GM19395 (cell line): Measurements from ENCODE around the gene MYO18B.
"Not testable (repeated sequence)": the region's sequence is repeated elsewhere in the genome, so short reads cannot be mapped to it uniquely, and the experiment has no call there.

Experiments used
- ATAC-seq: cut with Tn5 transposase; IDR thresholded peaks from one replicate; pipeline ENCODE4 v1.9.1; 2021; ENCODE audit warnings: mild to moderate bottlenecking, moderate library complexity; ENCODE audit not compliant: unreplicated experiment

The MYO18B gene, protein sequence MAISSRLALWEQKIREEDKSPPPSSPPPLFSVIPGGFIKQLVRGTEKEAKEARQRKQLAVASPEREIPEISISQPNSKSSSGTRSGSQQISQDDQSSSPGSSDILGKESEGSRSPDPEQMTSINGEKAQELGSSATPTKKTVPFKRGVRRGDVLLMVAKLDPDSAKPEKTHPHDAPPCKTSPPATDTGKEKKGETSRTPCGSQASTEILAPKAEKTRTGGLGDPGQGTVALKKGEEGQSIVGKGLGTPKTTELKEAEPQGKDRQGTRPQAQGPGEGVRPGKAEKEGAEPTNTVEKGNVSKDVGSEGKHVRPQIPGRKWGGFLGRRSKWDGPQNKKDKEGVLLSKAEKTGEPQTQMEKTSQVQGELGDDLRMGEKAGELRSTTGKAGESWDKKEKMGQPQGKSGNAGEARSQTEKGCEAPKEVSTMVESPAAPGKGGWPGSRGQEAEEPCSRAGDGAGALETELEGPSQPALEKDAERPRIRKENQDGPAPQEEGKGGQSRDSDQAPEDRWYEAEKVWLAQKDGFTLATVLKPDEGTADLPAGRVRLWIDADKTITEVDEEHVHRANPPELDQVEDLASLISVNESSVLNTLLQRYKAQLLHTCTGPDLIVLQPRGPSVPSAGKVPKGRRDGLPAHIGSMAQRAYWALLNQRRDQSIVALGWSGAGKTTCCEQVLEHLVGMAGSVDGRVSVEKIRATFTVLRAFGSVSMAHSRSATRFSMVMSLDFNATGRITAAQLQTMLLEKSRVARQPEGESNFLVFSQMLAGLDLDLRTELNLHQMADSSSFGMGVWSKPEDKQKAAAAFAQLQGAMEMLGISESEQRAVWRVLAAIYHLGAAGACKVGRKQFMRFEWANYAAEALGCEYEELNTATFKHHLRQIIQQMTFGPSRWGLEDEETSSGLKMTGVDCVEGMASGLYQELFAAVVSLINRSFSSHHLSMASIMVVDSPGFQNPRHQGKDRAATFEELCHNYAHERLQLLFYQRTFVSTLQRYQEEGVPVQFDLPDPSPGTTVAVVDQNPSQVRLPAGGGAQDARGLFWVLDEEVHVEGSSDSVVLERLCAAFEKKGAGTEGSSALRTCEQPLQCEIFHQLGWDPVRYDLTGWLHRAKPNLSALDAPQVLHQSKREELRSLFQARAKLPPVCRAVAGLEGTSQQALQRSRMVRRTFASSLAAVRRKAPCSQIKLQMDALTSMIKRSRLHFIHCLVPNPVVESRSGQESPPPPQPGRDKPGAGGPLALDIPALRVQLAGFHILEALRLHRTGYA (N-terminal part only)

DNA sequence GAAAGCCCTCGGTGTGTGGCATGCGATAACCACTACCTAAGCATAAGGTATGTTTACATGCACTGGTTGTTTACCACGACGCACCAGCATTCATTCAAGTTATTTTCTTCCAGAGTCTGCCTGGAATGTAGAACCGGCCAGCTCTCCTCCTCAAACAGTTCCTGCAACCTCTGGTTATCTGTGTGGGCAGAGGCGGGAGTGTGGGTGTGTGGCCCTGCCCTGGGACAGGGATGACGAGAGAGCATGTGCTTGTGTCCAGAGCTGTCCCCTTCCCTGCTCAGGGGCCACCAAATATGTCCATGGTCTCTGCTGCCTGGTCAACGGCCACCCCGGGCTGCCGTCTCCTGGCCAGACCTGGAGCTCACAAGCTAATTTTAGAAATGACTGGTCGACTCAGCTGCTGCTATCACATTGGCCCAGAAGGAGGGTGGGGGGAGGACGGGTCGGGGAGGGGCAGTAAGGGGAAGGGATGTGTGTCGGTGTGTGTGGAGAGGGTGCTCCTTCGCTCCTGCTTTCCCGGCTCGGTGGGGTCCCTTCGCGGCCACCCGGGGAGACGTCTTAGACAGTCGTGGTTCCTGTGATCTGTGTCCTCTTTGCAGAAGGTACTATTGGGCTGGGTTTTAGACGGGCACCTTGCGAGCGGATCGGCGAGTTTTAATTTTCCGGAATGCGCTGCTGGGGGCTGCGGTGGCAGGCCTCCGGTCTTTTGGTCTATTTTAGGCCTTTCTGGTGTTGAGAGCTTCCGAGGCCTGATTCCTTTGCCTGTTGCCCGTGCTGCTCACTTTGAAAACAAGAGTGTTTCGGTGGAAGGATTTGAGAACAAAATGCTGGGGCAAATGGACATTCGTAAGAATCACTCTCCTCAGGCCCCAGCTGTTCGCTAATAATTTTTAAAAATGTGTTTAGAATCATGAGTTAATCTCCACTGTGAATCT, at the start of gene MYO18B:
Gene MYO18B, plus strand, starts transcription at position 497 of the 935 bp plus-strand sequence. CDS start 18,905 bp downstream, outside the sequence.
- no peak for ATAC-seq

DNA sequence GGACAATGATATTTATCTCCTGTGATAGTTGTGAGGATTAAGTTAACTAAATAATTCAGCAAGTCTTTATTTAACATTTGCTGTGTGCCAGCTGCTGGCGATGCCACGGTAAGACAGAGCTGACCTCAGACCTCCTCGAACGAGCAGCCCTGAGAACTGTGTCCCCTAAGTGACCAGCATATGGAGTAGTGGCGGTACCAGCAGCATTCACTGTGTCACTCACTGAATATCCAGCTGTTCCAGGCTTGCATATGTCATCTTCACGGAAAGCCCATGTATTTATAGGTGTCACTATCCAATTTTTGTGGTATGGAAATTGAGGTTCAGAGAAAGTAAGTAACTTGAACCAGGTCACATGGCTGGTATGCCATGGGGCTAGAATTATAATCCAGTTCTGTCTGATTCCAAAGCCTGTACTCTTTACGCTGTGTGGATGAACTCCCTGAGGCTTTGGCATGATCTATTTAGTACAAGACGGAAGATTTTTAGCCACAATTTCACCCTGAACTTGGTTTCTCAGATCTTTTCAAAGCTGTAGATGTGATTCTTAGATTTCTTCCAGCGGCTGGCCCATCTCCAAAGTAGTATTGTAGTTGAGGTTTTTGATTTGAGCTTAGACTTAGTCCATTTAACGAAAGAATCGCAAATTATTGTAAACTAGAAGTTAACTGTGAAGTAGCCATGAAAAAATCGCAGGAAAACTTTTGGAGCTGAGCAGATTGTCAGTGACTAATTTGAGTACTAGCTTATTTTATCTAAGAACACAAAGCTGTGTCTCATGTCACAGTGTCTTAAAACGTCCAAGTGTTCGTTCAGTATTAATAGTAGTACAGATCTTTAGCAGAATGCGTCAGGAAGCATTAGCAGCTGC, 49.4 kb upstream of the MYO18B start:
- no peak for ATAC-seq

DNA sequence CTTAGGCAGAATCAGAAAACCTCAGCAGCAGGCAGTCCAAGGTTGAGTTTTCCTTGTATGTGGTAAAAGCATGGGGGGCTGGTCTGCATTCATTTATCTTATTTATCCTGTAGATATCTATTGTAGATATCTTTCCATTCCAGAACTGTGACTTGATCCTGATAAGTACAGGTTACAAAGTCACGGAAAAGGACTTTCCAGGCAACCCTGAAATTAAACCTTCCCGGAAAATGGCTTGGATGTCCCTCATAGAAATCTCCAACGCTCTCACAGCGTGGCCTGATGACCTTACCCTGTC, 48.8 kb upstream of the MYO18B start:
- ATAC-seq: no peak

DNA sequence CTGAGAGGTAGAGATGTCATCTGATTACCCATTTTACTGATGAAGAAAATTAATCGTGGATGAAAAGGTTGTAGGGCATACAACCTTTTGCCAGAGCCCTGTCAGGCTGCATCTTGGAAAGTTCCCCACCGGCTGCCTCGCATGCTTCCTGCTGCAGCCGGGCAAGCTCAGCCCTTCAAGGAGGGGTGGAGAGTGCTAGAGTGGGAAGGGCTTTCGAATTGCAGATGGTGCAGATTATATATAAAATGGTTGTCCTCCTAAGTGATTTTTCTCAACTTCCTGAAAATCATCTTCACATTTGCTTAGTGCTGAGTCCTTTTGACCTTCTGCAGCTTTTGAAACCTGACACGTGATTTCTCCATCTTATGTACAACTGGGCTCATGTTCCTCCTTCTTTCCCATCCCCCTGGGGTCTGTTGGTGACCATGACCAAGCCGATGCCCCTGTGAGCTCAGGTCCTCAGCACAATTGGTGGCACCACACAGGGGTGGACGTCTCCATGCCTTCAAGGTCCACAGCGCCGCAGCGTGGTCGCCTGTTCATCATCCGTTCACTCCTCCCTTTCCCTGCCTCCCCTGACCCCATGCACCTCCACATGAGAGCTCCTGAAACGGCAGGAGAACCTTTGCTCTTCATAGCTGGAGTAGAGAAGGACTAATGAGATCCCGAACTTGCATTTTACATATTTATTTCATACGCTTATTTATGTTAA, 47.6 kb upstream of the MYO18B start:
- ATAC-seq: no peak

DNA sequence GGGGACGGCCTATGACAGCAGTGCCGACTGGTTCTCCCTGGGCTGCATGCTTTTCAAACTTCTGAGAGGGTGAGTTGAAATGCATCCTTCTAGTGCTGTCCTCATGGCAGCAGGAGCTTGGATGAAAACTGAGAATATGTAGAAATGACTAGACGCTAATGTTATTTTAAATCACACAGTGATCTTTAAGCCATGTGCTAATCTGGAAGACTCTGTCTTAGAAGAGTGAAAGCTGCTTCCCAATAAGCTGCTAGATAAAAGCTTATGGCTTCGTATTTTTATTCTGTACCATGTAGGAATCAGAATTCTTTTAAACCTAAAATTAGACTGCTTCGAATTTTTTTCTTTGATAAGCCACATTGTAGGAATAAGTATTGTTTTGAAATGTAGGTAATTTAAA, 46.8 kb upstream of the MYO18B start:
- no peak for ATAC-seq

DNA sequence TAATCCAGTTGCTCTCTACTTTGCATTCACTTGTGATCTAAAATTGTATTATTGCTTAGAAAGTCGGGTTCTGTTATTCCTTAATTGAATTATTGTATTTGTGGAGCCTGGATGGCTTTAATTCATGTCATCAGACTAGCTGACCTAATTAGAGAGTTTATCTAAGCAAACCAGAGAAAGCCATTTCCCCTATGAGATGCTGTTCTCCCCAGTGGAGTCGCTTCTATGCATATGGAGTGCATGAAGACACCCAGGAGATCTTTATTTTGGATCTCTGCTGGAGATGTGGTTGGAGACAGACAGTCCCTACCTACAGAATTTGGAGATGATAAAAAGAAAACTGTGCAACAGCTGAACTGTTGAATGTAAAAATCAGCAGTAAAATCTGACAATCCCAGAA, 45.2 kb upstream of the MYO18B start:
- no peak for ATAC-seq

DNA sequence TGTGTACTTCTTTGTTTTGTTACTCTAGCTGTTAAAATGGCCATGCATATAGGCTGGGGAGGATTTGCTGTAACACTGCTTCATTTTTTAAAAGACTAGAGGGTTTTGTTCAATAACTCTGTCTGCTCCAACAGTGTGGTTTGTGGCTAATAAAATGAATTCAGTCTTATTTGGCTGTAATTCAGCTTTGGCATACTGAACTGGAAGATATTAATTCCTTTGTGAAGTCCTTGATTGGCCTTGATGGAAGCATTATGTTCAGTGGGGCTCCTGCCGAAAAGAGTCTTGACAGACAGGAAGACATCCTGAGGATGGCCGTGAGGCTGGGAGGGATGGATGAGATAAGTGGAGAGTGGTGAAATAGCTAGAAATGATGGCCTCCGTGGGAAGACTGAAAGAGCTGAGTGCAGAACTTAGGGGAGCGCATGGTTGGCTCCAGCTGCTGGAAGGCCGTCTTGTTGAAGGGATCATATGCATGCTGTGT, 44.8 kb upstream of the MYO18B start:
- ATAC-seq: no peak

DNA sequence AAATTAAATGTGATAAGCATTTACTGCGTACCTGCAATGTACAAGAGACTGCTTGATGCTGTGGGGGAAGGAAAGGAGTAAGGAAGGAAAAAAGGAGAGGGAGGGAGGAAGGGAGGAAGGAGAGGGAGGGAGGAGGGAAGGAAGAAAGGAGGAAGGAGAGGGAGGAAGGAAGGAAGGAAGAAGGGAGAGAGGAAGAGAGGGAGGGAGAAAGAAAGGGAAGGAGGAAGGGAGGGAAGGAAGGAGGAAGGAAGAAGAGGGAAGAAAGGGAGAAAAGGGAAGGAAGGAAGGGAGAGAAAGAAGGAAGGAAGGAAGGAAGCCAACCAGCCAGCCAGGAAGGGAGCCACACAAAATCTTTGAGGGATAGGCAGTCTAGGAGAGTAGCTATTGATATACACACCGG, 44.0 kb upstream of the MYO18B start:
- no peak for ATAC-seq

DNA sequence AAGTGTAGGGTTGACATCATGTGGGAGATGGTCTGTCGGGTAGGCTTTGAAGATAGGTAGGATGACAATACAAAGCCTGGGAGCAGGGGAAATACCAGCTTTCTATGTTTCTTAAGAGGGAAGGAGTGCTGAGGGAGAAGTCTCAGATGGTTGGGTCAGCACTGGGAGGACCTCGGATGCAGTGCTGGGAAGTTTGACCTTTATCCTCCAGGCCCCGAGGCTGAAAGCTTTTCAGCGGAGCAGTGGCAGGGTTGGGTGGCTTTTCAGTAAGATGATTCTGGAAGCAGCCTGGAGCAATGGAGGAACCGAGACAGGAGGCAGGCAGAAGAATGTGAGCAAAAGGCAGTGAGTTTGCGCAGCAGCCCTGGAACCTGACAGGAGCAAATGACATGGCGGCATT, 43.5 kb upstream of the MYO18B start:
- no peak for ATAC-seq

DNA sequence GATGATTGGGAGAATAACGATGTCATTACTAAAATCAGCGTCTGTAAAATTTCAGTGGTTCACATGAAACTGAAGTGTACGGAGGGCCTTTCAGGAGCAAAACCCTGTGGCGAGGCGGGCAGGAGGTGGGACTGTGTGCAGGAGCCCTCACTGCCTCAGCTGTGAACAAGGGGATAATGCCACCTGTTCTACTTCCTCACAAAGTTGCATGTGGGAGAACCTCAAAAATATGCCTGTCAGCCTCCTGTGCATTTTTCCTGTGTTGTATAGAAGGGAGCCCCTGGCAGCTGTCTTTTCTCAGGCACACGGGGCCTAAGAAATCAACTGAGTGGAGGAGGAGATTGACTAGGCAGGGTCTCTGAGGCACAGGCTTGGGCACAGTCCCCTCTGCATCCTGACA, 43.0 kb upstream of the MYO18B start:
- no peak for ATAC-seq

DNA sequence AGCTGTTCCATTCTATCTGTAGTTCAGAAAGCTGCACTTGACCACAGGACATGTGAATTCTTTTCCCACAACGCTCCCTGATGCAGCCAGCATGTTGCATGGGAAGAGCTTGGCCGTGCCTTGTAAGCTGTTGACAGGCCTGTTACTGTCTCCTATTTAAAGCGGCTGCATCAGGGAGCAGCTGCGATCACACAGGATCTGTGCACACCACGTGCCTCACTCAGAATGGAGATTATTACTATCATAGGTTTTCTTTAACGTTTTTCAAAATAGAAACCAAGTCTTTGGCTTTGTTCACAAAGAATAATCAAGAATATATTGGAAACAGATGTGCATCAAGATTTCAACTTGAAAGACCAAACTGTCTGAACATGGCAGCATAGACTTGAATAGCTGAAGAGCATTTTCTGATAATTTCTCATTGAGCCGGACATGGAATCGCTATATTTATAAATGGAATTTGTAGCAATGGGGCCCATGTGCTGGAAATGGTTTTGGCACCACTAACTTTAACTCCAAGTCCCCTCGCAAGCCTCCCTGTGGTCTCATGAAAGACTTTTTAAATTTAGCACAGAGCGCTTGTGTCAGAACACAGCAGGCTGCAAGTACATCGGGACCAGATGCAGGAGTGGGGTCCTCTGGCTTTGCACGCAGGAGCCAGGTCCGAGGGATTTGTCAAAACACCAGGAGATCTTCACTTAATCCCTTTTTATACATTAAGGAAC, 40.8 kb upstream of the MYO18B start:
- no peak for ATAC-seq

DNA sequence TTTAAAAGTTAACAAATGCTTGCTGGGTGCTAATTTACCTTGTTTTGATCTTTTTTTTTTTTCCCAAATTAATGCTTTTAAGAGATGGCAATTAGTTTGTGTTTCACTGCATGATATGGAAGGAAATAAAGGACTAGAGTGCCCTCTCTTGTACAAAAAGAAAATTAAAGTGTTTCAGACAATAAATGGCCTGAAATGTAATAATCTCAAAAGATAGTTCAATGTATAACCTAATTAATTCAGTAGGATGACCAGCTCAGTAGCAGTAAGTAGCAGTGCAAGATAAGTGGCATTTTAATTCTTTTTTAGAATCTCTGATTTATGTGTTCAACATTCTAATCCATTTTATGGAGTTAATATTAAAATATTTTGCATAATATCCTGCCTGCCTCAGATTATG, 39.9 kb upstream of the MYO18B start:
- ATAC-seq: no peak

DNA sequence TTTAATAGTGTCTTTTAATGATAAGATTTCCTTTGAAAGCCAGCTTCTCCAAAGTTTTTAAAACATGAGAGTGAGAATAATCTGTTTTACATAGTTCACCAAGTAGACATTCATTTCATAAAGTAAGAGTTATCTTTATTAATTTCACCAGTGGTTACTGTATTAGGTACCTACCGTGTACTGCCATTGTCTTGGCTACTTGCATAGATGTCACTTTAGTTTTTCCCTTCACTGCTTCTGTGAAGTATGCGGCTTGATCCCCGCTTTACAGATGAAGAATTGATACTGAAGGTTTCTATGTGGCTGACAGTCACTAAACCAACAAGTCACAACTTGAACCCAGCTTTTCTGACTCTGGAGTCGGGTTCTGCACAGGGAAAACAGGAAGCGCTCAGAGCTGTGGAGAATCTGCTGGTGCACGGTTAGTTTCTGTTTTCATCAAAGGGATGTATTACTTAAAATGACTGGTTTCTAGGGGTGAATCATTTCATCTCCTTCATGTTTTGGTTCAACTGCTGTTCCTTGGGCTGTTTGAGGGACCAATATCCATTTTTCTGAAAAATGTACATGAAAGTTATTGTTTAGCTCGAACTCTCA, 39.3 kb upstream of the MYO18B start:
- no peak for ATAC-seq

DNA sequence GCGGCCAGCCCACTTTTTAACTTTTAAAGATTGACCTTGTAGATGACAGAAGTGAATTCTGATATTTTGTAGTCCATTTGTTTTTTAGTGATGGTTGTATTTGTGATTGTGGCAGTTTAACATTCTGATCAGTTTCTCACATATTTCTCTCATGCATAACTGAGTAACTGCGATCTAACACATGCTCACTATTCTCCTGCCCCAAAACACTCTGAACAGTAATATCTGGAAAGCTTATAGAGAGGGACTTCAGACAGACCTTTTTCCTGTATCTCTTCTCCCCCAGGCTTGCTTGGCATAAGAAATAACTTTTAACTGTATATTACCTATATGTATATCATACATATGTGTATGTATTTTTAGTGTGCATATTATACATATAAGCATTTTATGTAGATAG, 37.3 kb upstream of the MYO18B start:
- ATAC-seq: no peak

DNA sequence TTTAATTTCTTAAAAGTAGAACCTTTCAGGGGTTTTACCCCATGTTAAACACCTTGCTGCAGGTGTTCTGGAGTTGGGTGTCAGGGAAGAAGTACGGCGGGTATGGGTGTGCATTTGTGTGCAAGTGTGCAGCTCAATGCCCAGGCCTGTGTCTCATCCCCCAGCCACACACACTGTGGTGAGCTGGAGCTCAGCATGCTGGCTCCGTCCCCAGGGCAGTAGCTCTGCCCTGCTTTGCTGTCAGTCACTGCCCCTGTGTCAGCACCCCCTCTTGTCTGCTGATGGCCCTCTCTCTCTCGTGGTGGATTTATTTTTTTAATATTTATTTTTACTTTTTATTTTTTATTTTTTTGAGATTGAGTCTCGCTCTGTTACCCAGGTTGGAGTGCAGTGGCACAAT, 35.8 kb upstream of the MYO18B start:
- ATAC-seq: no peak

DNA sequence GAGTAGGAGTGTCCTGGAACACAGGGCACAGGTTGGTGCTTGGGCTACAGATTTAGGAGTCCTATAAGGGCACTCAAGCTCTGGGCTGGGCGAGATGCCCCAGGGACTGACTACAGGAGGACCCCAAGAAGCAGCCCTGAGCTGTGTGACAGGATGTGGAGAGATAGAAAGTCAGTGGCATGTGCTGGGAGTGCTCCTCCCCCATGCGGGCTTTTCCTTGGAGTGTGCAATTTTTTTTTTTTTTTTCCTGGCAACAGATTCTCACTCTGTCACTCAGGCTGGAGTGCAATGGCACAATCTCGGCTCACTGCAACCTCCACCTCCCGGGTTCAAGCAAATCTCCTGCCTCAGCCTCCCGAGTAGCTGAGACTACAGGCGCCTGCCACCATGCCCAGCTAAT, 33.6 kb upstream of the MYO18B start:
- not testable (repeated sequence) for ATAC-seq

DNA sequence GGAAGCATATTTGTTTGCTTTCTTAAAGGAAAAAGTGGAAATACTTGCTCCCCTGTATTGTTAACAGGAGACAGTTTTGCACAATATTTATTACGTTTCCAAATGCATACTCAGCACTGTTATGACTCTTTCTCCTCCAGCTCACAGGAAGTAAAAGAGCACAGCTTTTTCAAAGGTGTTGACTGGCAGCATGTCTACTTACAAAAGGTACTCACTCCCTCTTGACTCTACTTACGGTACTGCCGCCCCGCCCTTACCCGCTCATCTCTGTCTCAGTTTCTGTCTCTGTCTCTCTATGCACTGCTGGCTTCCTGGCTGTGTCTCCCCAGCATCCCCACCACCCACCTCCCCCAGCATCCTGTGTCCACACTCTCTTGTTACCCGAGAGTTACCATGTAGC, 32.2 kb upstream of the MYO18B start:
- no peak for ATAC-seq

DNA sequence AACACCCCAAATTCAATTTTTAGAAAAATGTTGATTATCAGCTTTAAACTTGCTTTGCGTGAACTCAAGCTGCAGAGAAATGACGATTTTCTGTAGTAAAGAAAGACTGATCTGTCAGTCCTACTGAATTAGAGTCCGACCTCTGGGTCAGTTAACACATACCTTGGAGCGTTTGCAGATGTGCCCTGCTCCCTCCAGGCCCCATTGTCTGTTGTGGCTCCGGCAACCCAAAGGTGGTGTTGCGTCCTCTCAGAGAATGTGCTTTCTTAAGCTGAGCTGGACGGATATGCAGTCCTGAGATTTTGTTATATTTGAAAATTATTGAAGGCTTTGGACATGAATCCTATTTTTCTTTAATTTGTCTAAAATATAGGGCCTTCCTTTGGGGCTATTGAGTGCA, 31.5 kb upstream of the MYO18B start:
- ATAC-seq: no peak
